Measurements from ENCODE around the gene PSMB3. TPM values are rescaled to one million over a fixed set of nuclear protein-coding genes. Genes with fewer than 3 reads are reported as not detected.

The PSMB3 gene
- total RNA-seq, 1 experiment from 2014 or later = 233 TPM

DNA sequence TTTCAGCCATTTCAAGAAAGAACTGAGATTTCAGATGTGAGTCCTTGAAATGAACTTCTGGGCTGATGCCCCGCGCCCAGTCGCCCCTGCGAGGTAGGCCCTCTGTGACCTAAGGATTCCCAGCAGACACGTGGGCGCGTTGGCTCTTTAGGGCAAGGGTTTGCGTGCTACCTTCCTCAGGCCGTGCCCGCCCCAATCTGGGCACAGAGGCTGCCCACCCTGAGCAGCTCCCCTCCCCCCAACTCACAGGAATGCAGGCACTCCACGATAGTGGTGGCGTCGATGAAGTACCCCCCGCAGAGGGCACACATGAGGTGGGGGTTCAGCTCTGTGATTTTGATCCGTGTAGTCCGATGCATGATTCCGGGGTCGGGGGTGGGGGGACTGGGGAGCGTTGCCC, 12.5 kb upstream of the PSMB3 start:
- TF ChIP-seq, protein P1, sequence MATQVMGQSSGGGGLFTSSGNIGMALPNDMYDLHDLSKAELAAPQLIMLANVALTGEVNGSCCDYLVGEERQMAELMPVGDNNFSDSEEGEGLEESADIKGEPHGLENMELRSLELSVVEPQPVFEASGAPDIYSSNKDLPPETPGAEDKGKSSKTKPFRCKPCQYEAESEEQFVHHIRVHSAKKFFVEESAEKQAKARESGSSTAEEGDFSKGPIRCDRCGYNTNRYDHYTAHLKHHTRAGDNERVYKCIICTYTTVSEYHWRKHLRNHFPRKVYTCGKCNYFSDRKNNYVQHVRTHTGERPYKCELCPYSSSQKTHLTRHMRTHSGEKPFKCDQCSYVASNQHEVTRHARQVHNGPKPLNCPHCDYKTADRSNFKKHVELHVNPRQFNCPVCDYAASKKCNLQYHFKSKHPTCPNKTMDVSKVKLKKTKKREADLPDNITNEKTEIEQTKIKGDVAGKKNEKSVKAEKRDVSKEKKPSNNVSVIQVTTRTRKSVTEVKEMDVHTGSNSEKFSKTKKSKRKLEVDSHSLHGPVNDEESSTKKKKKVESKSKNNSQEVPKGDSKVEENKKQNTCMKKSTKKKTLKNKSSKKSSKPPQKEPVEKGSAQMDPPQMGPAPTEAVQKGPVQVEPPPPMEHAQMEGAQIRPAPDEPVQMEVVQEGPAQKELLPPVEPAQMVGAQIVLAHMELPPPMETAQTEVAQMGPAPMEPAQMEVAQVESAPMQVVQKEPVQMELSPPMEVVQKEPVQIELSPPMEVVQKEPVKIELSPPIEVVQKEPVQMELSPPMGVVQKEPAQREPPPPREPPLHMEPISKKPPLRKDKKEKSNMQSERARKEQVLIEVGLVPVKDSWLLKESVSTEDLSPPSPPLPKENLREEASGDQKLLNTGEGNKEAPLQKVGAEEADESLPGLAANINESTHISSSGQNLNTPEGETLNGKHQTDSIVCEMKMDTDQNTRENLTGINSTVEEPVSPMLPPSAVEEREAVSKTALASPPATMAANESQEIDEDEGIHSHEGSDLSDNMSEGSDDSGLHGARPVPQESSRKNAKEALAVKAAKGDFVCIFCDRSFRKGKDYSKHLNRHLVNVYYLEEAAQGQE (IDR thresholded peaks at IDR 0.05; ENCODE audit: insufficient read depth in 1 of 2, low read depth in 2 of 2, low read length in 1 of 2) = no peak
- TF ChIP-seq SIN3A (IDR thresholded peaks at IDR 0.05; ENCODE audit: borderline replicate concordance, insufficient read depth, low read depth, low read length) (no peak), TCF7L2 (IDR thresholded peaks at IDR 0.05; ENCODE audit: low read depth, low read length) (no peak), POLR2AphosphoS5 (IDR thresholded peaks at IDR 0.05; ENCODE audit: low read depth, low read length) (no peak)
- TF ChIP-seq, protein P2, sequence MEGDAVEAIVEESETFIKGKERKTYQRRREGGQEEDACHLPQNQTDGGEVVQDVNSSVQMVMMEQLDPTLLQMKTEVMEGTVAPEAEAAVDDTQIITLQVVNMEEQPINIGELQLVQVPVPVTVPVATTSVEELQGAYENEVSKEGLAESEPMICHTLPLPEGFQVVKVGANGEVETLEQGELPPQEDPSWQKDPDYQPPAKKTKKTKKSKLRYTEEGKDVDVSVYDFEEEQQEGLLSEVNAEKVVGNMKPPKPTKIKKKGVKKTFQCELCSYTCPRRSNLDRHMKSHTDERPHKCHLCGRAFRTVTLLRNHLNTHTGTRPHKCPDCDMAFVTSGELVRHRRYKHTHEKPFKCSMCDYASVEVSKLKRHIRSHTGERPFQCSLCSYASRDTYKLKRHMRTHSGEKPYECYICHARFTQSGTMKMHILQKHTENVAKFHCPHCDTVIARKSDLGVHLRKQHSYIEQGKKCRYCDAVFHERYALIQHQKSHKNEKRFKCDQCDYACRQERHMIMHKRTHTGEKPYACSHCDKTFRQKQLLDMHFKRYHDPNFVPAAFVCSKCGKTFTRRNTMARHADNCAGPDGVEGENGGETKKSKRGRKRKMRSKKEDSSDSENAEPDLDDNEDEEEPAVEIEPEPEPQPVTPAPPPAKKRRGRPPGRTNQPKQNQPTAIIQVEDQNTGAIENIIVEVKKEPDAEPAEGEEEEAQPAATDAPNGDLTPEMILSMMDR (IDR thresholded peaks at IDR 0.05) = no peak
- peaks cover 27% of the 10 kb centered on the region for H3K4me1 ChIP-seq (ENCODE audit: control insufficient read depth, insufficient read depth, low read length)
- no peak overlapping the region for H3K4me3 ChIP-seq (ENCODE audit: low read depth in 2 of 2, low read length in 2 of 2)
- in situ Hi-C loops (cut with HindIII; ENCODE audit: low pct_unique_long_range_greater_than_20kb, low sequenced_read_pairs) (no loop called here), intact Hi-C loops (cut with micrococcal nuclease; ENCODE audit: unreplicated experiment) (no loop called here)
- BruUV-seq (replicated peaks) = no TSS peak
- H3K36me3 ChIP-seq (ENCODE audit: control insufficient read depth, insufficient read depth, low read length) = no peaks in the 10 kb centered on the region; the same call in 1 of the 2 replicates
- no peak for ATAC-seq
- no peaks in the 10 kb centered on the region for H3K27me3 ChIP-seq (ENCODE audit: control insufficient read depth, insufficient read depth, low read length)
- DNase-seq (ENCODE audit: low read depth, low spot score) = no peak
- no peaks in the 10 kb centered on the region for H3K9me3 ChIP-seq (ENCODE audit: control insufficient read depth, insufficient read depth, low read depth, low read length)
- ChIA-PET CTCF (no interaction called here), POLR2A (no interaction called here)
- H3K27ac ChIP-seq (ENCODE audit: low read length) = no peak overlapping the region

DNA sequence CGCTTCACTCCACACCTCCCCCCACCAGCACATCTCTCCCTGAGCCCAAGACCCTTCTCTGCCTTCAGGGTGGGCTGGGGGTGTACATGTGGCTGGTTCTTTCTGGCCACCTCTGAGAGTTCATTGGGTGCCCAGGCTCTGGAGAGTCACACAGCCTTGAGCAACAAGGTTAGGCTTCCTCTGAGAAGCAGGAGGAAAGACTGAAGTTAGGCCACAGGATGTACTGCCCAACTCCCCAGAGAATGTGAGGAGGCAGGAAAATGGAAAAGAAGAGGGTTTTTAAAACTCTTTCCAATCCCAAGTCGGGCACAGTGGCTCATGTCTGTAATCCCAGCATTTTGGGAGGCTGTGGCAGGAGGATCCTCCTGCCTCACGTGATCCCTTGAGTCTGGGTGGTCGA, 11.7 kb upstream of the PSMB3 start:
- POLR2A ChIA-PET = no interaction called here
- CTCF ChIA-PET = no interaction called here
- Histone ChIP-seq H3K36me3 (ENCODE audit: control insufficient read depth, insufficient read depth, low read length) (no peaks in the 10 kb centered on the region; the same call in 1 of the 2 replicates), H3K27me3 (ENCODE audit: control insufficient read depth, insufficient read depth, low read length) (no peaks in the 10 kb centered on the region), H3K9me3 (ENCODE audit: control insufficient read depth, insufficient read depth, low read depth, low read length) (no peaks in the 10 kb centered on the region), H3K4me3 (ENCODE audit: low read depth in 2 of 2, low read length in 2 of 2) (no peak overlapping the region), H3K27ac (ENCODE audit: low read length) (no peak overlapping the region), H3K4me1 (ENCODE audit: control insufficient read depth, insufficient read depth, low read length) (peaks cover 26% of the 10 kb centered on the region)
- DNase-seq (ENCODE audit: low read depth, low spot score) = no peak
- in situ Hi-C loops (cut with HindIII; ENCODE audit: low pct_unique_long_range_greater_than_20kb, low sequenced_read_pairs) (no loop called here), intact Hi-C loops (cut with micrococcal nuclease; ENCODE audit: unreplicated experiment) (no loop called here)
- TF ChIP-seq TCF7L2 (IDR thresholded peaks at IDR 0.05; ENCODE audit: low read depth, low read length) = no peak
- TF ChIP-seq, protein P1 (IDR thresholded peaks at IDR 0.05; ENCODE audit: insufficient read depth in 1 of 2, low read depth in 2 of 2, low read length in 1 of 2) = no peak
- TF ChIP-seq, protein P2 (IDR thresholded peaks at IDR 0.05) = no peak
- no peak for TF ChIP-seq SIN3A (IDR thresholded peaks at IDR 0.05; ENCODE audit: borderline replicate concordance, insufficient read depth, low read depth, low read length)
- TF ChIP-seq POLR2AphosphoS5 (IDR thresholded peaks at IDR 0.05; ENCODE audit: low read depth, low read length) = no peak
- no TSS peak for BruUV-seq (replicated peaks)
- ATAC-seq = no peak
